Ramos (cell line): Measurements from ENCODE around the gene KCNK10.
"Not testable (repeated sequence)": the region's sequence is repeated elsewhere in the genome, so short reads cannot be mapped to it uniquely, and the experiment has no call there.

Experiments
- in situ Hi-C: fragments of 300-500 bp; cut with MboI; formaldehyde crosslinking; loops from one replicate; pipeline ENCODE4 v1.14.3; 2022; ENCODE audit warnings: low sequenced_read_pairs; ENCODE audit not compliant: unreplicated experiment

KCNK10 gene

DNA sequence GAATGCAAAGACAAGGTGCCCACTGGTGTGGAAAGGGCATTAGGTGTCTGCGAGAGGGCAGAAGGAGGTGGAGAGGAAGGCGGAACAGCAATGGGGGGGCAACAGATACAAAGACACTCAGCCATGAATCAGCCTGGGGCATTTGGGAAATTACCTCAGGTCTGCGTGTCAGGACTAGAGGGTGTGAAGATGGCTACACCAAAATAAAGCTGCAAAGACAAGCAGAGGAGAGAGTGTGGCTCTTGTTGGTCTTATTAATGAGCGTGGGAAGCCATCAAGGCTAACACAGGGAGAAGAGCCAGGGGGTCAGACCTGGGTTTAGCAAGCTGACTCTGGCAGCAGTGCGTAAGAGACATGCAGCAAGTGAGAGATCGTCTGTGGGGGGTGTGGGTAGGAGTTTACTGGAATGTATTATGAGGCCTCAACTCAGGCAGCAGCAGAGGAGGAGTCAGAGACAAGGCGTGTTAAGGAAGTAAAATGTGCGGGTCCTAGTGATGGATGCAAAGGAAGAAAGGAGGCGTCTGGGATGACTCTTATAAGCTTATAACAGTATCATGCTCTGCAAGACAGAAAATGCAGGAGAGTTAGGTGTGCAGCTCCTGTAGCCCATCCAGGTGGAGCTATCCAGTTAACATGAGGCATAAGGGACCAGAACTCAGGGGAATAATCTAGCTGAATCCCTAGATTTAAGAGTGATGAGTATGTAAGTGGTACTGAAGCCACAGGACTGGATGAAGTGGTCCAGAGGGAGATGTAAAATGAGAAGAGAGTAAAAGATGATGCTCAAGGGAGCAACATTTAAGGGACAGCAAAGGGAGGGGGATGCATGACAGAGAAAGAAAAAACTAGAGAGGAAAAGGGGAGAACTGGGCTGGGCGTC lies 50.4 kb downstream of the KCNK10 start:
- in situ Hi-C loops = no loop called here

DNA sequence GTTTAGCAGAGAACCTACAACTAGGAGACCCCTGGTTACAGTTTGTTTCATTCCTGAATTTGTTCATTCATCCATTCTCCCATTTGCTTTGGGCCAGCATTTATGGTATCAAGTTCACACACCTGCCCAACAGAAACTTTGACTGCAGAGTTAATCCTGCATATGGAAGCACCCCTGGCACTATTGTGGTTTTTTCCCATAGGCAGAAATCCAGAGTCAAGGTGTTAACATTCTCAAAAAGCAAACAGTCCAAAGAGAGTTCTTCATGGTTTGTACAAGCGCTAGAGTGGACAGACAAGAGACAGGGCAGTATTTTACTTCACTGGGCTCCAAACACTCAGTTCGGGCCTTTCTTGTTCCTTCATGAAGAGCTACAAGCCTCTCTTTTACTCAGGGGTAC lies 51.9 kb downstream of the KCNK10 start:
- in situ Hi-C loops = no loop called here

DNA sequence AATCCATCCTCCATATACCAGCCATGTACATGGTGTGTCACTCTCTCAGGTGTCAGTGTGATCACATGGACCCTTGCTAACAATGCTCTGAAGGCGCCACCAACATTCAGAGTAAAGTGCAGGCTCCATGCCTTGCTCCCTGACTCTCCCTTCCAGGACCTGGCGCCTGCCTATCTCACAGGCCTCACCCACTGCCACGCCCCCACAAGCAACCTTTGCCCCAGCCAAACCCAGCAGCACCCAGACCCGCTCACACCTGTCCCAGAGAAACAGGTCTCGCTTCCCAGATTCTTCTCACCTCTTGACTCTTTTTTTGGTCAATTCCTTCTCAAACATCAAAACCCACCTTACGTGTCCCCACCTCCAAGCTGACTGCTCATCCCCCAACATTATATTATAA lies 52.3 kb downstream of the KCNK10 start:
- in situ Hi-C loops = no loop called here

DNA sequence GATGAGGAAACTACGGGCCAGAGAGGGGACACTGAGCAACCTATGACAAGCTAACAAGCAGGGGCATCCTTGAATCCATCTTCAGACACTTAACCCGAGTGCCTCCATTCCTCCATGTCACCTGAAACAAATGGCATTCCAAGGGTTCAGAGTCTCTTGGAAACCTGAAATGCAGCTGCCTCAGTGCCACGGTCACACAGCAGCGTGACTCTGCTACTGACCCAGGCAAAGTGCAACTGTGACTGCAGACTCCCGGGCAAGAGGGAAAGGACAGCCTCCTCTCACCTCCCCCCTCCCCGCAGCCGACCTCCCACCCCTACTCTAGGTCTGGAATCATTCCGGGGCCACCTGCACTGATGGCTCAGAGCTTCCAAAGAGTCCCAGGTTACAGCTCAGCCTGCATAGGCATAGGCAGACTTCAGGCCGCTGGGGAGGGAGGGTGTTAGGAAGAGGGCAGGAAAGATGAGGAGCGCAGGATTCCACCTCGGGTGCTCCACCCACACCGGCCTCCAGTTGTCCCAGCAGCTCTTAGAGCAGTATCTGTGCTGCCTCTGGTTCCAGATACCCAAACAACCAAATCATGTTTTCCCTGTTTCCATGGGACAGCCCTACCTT lies 53.2 kb downstream of the KCNK10 start:
- in situ Hi-C loops = no loop called here

DNA sequence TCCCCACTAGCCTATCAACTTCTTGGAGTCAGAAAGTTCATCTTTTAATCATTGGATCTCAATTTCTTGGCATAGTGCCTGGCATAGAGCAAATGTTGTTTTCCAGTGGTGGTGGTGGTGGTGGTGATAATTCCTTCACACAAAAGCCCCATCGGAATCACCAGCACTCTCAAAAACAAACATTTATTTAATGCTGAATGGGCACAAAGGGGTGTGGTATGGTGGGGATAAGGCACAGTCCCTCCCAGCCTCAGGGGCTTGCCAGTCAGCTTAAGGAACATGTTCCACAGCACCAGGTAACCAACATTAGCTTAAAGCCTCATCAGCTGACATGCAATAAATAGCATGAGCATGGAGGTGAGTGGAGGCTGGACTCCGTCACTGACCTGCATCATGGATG lies 56.6 kb downstream of the KCNK10 start:
- in situ Hi-C loops = no loop called here

DNA sequence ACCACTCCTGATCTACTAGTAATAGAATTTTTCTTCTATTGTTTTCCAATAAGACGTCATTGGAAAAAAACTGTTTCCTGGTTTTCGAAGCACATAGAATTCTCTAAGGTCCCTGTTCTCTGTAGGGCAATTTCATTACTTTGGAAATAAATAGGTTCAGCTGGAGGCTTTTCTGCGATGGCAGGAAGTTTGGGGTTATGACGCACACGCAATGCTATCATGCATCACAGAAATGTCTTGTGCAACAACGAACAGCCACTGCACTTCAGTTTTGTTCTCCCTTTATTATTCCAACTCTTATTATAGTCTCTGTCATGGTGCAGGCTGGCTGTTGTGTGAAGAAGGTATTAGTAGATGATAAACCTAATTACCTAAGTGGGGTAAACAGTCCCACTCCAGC lies 59.0 kb downstream of the KCNK10 start:
- in situ Hi-C loops = no loop called here

DNA sequence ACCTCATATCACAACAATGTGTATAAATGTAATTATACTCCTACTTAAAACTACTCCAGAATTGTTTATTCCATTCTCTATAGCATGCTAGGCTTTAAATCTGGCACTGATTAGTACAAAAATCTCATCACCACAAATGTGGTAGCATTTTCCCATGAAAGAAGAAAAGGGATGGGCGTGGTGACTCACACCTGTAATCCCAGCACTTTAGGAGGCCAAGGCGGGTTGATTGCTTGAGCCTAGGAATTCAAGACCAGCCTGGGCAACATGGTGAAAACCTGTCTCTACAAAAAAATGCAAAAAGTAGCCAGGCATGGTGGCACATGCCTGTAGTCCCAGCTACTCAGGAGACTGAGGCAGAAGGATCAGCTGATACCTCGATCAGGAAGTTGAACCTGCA lies 61.8 kb downstream of the KCNK10 start:
- in situ Hi-C loops = not testable (repeated sequence)

DNA sequence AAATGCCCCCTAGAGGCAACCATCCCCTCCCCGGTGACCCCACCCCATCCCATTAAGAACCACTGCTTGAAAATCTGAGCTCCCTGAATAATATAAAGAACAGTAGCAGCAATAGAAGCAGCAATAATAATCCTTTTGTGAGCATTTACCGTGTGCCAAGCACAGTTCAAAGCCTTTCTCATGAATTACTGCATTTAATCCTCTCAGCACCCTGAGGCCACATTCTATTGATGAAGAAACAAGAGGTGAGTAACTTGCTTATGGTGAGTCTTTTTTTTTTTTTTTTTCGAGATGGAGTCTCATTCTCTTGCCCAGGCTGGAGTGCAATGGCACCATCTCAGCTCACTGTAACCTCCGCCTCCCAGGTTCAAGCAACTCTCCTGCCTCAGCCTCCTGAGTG lies 65.0 kb downstream of the KCNK10 start:
- in situ Hi-C loops = no loop called here

DNA sequence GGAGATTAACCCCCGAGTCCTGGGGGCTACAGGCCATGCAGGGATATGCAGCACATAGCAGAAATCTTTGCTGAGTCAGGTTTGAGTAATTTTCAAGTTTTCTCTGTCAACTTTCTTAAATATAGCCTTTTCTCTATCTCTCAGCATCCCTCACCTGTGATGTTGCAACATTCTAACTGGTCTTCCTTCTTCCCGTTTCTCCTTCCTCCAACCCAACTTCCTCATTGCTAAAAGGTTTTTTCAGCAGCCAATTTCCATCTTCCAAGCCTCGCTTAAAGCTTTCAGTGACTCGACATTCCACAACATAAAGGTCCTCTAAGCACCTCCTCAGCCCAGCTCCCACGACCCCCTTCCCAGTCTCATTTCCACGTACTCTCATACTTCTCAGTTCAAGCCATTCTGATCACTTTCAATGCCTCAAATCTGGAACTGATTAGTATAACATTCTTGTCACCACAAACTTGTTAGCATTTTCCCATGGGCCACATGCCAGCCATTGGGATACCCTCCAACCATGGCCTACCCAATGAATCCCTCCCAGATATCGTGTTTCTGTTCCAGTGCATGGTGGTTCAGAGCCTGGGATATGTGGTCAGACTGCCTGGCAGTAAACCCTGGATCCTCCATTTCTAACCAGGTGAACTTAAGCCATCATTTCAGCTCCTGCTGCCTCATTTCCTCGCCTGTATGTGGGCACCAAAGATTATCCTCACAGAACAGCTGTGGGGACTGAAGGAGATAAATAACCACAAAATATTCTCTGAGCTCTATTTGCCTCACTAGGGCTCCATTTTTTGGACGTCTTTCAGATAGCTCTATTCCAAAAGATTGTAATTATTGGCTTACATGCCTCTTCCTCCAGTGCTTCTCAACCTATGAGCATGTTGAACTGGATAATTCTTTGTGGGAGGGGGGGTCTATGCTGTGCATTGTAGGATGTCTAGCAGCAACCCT lies 65.8 kb downstream of the KCNK10 start:
- in situ Hi-C loops = no loop called here

DNA sequence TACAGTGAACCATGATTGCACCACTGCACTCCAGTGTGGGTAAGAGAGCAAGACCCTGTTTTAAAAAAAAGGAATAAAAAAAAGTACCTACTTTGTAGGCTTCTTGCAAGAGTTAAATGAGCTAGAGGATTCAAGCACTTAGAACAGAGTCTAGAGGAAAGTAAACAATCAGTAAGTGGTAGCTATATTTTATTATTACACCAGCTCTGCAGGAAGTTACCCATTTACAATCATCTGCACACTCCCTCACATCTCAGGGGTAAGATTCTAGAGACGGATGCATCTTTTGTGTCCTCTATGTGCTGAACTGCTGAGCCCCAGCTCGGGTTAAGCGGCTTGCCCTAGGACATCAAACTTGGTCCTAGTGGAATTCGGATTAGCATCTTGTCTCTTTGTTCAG lies 67.3 kb downstream of the KCNK10 start:
- in situ Hi-C loops = no loop called here

DNA sequence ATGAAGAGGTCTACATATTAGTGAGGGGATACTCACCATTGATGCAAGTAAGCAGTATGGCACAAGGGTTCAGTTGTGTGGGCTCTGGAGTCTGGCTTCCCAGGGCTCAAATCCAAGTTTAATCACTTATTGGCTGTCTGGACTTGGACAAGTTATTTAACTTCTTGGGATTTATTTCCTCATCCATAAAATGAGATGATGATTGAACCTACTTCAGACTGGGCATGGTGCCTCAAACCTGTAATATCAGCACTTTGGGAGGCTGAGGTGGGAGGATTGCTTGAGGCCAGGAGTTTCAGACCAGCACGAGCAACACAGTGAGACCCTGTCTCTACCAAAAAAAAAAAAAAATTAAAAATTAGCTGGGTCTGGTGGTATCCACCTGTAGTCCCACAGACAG lies 67.9 kb downstream of the KCNK10 start:
- in situ Hi-C loops = no loop called here

DNA sequence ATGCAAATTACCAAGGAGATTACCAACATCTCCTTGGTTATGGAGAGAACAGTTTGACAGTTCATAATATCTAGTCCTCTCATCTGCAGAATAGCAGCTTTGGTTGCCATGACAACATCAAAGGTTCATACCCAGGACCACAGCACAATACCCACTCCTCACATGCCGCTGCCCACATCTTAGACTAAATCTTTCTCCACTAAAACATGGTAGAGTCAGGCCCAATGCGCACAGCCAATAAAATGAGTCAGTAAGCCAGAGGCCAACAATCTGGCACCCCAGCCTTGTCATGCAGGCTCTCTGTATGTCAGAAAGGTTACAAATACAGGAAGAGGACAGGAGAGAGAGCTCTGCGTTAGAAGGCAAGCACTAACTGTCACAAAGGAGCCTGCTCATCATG lies 70.6 kb downstream of the KCNK10 start:
- in situ Hi-C loops = no loop called here

DNA sequence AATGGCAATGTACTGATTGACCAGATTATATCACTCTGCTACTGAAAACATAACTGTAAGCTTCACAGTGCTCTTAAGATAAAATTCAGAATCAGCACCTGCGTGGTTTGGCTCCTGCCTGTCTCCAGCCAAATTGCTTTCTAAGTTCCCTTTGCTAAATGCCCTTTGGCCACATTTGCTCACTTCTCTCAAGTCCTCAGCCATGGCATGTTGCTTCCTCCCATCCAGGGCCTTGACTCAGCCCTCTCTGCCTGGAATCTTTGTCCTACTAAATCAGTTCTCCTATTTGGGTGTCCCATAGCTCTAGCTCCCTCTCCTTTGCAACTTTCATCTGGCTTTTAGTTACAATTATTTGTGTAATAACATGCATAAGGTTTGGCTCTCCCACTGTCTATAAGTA lies 71.4 kb downstream of the KCNK10 start:
- in situ Hi-C loops = no loop called here

DNA sequence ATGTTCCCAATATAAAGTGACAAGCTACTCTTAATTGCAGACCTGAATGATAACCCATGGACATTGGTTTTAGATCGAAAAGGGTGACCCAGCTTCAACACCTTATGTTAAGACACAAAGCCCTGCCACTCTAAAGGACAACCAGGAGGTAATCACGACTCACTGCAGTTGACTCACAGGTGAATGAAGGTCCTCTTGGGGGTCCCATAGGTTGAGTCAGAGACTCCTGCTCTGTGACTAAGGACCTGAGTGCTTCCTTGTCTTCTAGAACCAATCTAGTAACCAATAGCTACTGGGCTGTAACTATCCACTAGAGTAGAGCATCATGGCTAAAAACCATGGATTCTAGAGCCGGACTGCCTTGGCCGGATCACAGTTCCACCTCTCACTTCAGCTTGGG lies 73.8 kb downstream of the KCNK10 start:
- in situ Hi-C loops = no loop called here

DNA sequence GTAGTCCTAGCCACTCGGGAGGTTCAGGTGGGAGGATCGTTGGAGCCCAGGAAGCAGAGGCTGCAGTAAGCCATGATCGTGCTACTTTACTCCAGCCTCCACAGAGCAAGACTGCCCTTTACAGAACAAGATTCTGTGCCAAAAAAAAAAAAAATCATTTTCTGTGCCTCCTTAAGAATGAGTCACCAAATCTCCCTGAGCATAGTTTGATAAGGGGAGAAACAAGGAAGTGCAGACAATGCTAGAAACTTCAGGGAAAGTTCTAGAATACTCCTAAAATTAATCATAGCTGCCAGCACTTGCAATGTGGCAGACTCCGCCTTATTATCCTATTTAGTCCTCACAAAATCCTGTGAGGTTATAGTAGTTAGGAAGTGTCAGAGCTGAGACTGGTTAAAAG lies 74.5 kb downstream of the KCNK10 start:
- in situ Hi-C loops = no loop called here

DNA sequence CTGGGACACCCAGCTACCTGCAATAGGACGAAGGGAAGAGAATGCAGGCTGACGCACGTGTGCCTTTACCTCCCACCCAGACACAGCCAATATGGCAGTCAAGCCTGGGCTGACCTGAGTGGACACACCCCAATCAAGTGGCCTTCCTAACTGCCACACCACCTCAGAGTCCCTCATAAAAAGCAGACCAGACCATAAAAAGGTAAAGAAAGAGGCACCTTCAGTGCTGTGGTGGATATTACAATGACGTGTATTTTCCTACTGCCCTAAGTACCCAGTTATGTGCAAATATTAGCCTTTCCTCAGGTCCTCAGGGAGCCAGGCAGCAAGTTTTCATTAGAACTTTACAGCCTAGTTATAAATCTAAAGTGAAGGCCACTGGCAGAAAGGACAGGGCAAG lies 75.8 kb downstream of the KCNK10 start:
- in situ Hi-C loops = no loop called here

DNA sequence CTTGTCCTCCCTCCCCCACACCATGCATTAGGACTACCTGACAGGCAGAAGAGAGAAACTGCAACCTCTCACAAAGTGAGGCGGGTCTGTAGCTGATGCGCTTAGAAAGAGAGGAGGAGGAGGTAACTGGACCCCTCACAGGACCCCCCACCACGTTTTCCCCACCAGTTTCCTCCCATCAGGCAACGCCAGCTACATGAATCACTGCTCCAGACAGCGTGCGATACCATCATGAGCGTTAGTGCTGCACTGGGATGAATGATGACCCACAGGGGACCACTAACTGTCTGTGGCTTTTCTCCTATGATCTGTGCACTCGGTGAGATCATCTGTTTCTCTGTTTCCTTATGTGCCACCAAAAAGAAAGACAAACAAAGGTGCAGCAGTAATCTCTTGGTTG lies 77.7 kb downstream of the KCNK10 start:
- in situ Hi-C loops = no loop called here

DNA sequence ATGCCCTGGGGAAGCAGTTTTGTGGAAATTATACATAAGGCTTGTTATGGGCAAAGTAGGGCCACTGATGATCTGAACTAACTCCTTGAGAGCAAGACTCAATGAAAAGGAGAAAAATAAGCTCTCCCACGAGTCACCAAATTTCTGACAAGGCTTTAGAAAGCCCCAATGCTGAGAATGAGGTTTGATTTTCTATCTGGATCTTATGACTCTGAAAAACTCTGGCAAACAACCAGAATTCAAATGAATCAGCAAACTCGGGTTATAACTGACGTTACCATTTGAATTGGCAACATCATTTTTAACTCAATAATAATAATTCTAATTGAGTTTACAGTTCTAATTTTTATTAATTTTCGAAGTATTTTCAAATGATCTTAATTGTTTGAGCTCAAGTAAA lies 79.1 kb downstream of the KCNK10 start:
- in situ Hi-C loops = no loop called here

DNA sequence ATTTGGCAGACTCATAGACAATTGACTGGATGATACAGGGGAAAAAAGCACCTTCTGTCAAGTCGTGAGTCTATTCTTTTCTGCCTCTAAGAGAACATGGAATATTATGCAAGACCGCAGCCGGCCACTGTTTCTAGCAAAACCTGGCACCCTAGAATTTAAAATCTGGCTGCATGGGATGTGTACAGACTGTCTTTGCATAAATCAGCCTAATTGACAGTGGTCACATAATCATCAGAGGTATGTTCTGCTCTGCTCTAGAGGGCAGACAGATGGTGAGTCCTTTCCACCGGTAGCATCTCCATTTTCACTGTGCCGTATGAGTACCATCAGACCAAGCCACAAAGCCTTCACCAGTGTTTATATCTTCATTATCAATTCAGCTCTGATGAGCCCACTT lies 80.6 kb downstream of the KCNK10 start:
- in situ Hi-C loops = no loop called here

DNA sequence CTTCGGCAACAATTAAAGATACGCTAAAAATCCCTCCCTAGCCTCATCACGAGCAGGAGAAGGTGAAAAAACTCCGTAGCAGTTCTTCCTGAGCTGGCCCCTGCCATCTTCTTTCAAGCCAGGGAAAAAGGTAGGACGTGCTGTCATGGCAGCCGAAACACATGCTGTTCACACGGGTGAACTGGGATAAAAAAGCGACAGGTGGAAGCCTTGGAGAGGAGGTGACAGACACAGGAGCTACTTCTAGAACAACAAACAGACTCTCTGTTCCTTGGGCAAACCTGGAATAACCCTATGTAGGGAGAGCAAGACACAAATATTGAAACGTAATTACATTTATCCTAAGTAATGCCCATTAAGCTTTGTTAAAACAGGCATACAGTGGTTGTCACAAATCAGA lies 81.3 kb downstream of the KCNK10 start:
- in situ Hi-C loops = no loop called here

DNA sequence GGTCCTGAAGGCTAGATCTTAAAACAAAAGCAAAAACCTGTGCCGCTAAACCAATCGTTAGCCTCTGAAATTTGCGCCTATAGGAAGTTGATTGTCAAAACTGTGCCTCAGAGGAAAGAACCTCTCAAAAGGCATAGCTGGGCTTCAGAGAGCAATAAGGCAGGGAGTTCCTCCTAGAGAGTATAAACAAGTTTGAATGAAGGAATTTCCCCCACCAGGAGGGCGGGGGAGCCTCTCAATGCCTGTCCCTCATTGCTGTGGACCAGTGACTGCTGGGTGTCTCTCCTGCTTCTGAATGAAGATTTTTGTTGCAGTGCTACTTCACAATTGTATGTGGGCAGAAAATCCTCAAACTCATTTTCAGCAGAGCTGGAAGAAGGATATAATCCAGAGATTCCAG lies 88.6 kb downstream of the KCNK10 start:
- in situ Hi-C loops = no loop called here
